ENCODE measurements around the gene MAST2.

MAST2 gene

DNA sequence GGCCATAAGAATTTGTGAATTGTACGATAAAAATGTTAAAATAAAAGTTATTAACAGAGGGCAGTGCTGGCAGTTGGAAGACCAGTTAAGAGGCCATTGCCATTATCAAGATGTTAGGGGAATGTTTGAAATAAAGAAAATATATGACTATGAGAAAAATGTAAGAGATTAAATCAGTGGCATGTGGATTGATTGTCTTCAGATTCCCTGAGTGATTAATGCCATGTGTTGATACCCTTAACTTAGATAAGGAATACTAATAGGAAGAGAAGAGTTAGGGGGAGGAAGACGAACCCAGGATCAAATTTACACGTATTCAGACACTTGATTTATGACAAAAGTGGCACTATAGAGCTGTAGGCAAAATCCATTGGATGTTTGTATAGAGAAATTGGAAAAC lies 173.2 kb downstream of the MAST2 start:
- Histone ChIP-seq H3K4me3 (ENCODE audit: low read depth, low read length, poor library complexity, severe bottlenecking) (no peak overlapping the region), H3K4me1 (ENCODE audit: insufficient read depth, low read length, severe bottlenecking) (peaks cover 10% of the 10 kb centered on the region), H3K9me2 (ENCODE audit: low read depth, low read length) (no peaks in the 10 kb centered on the region), H4K20me1 (ENCODE audit: insufficient read depth, low read length) (no peaks in the 10 kb centered on the region), H3K9me3 (ENCODE audit: low read length) (no peaks in the 10 kb centered on the region), H3F3A (ENCODE audit: insufficient read depth, low read length) (no peaks in the 10 kb centered on the region), H3K36me3 (ENCODE audit: insufficient read depth, low read length) (peaks cover 20% of the 10 kb centered on the region), H3K4me2 (ENCODE audit: low read length) (no peak overlapping the region), H3K27me3 (ENCODE audit: insufficient read depth, low read length) (no peaks in the 10 kb centered on the region), H3K27ac (ENCODE audit: low read depth, low read length, poor library complexity, severe bottlenecking) (no peak overlapping the region), H2AFZ (ENCODE audit: low read length) (no peak overlapping the region), H3K9ac (ENCODE audit: low read length) (no peak overlapping the region), H3K79me2 (ENCODE audit: insufficient read depth, low read length) (no peaks in the 10 kb centered on the region)
- TF ChIP-seq, protein P1, sequence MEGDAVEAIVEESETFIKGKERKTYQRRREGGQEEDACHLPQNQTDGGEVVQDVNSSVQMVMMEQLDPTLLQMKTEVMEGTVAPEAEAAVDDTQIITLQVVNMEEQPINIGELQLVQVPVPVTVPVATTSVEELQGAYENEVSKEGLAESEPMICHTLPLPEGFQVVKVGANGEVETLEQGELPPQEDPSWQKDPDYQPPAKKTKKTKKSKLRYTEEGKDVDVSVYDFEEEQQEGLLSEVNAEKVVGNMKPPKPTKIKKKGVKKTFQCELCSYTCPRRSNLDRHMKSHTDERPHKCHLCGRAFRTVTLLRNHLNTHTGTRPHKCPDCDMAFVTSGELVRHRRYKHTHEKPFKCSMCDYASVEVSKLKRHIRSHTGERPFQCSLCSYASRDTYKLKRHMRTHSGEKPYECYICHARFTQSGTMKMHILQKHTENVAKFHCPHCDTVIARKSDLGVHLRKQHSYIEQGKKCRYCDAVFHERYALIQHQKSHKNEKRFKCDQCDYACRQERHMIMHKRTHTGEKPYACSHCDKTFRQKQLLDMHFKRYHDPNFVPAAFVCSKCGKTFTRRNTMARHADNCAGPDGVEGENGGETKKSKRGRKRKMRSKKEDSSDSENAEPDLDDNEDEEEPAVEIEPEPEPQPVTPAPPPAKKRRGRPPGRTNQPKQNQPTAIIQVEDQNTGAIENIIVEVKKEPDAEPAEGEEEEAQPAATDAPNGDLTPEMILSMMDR (IDR thresholded peaks at IDR 0.05; ENCODE audit: low read length) = no peak
- no peak for TF ChIP-seq EZH2 (IDR thresholded peaks at IDR 0.05; ENCODE audit: borderline replicate concordance, low read length)

DNA sequence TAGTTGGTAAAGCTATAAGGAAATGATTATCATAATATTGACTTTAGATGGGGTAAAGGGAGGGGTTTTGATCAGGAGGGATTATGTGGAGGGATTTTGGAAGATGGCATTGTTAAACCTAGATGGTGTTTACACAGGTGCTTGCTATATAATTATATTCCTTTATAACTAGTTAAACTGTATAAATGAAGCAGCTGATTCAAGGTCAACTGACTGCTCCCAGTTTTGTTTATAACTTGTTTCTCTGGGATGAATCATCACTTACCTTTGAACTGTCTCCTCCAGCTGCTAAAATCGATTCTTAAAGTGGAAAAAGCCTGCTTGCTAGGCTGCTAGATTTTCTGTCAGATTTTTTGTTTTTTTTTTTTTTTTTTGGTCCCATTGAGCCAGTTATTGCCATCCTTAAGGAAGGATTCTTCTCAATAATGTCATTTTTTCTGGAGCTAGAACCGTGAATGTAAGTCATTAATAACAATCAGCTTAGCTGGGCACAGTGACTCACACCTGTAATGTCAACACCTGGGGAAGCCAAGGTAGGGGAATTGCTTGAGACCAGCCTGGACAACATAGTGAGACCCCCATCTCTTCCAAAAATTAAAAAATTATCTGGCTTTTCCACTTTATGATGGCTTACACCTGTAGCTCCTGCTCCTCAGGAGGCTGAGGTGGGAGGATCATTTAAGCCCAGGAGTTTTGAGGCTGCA lies 175.8 kb downstream of the MAST2 start:
- no peaks in the 10 kb centered on the region for H3K9me3 ChIP-seq (ENCODE audit: low read length)
- peaks cover 10% of the 10 kb centered on the region for H3K4me1 ChIP-seq (ENCODE audit: insufficient read depth, low read length, severe bottlenecking)
- TF ChIP-seq, protein P1 (IDR thresholded peaks at IDR 0.05; ENCODE audit: low read length) = no peak
- TF ChIP-seq EZH2 (IDR thresholded peaks at IDR 0.05; ENCODE audit: borderline replicate concordance, low read length) = no peak
- H3K27me3 ChIP-seq (ENCODE audit: insufficient read depth, low read length) = no peaks in the 10 kb centered on the region
- H3K9me2 ChIP-seq (ENCODE audit: low read depth, low read length) = no peaks in the 10 kb centered on the region
- no peaks in the 10 kb centered on the region for H3F3A ChIP-seq (ENCODE audit: insufficient read depth, low read length)
- H3K4me2 ChIP-seq (ENCODE audit: low read length) = no peak overlapping the region
- no peak overlapping the region for H2AFZ ChIP-seq (ENCODE audit: low read length)
- H3K27ac ChIP-seq (ENCODE audit: low read depth, low read length, poor library complexity, severe bottlenecking) = no peak overlapping the region
- no peaks in the 10 kb centered on the region for H3K36me3 ChIP-seq (ENCODE audit: insufficient read depth, low read length)
- H3K79me2 ChIP-seq (ENCODE audit: insufficient read depth, low read length) = no peaks in the 10 kb centered on the region
- H3K4me3 ChIP-seq (ENCODE audit: low read depth, low read length, poor library complexity, severe bottlenecking) = no peak overlapping the region
- no peaks in the 10 kb centered on the region for H4K20me1 ChIP-seq (ENCODE audit: insufficient read depth, low read length)
- H3K9ac ChIP-seq (ENCODE audit: low read length) = no peak overlapping the region

- no peak overlapping the region for H2AFZ ChIP-seq (ENCODE audit: low read length)
- H3K36me3 ChIP-seq (ENCODE audit: insufficient read depth, low read length) = no peaks in the 10 kb centered on the region
- H3K9me2 ChIP-seq (ENCODE audit: low read depth, low read length) = no peaks in the 10 kb centered on the region
- H3K27me3 ChIP-seq (ENCODE audit: insufficient read depth, low read length) = no peaks in the 10 kb centered on the region
- no peak overlapping the region for H3K4me2 ChIP-seq (ENCODE audit: low read length)
- no peaks in the 10 kb centered on the region for H4K20me1 ChIP-seq (ENCODE audit: insufficient read depth, low read length)
- no peak overlapping the region for H3K4me3 ChIP-seq (ENCODE audit: low read depth, low read length, poor library complexity, severe bottlenecking)
- no peak overlapping the region for H3K27ac ChIP-seq (ENCODE audit: low read depth, low read length, poor library complexity, severe bottlenecking)
- no peaks in the 10 kb centered on the region for H3K9me3 ChIP-seq (ENCODE audit: low read length)
- no peaks in the 10 kb centered on the region for H3F3A ChIP-seq (ENCODE audit: insufficient read depth, low read length)
- peaks cover 10% of the 10 kb centered on the region for H3K4me1 ChIP-seq (ENCODE audit: insufficient read depth, low read length, severe bottlenecking)
- no peak overlapping the region for H3K9ac ChIP-seq (ENCODE audit: low read length)
- H3K79me2 ChIP-seq (ENCODE audit: insufficient read depth, low read length) = no peaks in the 10 kb centered on the region
- TF ChIP-seq, protein P1 (IDR thresholded peaks at IDR 0.05; ENCODE audit: low read length) = no peak
- TF ChIP-seq EZH2 (IDR thresholded peaks at IDR 0.05; ENCODE audit: borderline replicate concordance, low read length) = no peak
These were observed 176.4 kb downstream of the MAST2 start for GRCh38 chr1:45979778-45980176.

Data from OCI-LY1 (cell line).